HG02884 (cell line): ENCODE measurements around the gene LRRC53.

Experiments
- ATAC-seq: cut with Tn5 transposase; IDR thresholded peaks from one replicate; pipeline ENCODE4 v1.9.1; 2021; ENCODE audit warnings: mild to moderate bottlenecking, moderate library complexity; ENCODE audit not compliant: unreplicated experiment

The LRRC53 gene

DNA sequence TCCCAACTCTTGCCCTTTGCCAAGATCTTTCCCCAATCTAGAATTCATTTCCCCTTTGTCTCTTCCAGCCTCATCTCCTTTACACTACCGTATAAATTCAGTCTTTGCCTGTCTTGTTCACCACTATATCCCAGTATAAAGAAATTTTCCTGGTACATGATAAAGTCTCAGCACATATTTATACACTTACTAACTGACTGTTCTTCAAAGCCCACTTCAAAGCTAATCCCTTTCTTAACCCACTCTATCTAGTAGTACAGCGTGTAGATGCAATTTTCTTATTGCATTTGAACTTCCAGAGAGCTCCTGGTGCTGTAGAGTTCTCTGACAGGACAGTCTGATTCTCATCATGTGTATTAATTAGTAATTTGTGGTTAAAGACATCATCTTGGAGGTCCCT is 78.1 kb downstream of the LRRC53 start:
- ATAC-seq = no peak

DNA sequence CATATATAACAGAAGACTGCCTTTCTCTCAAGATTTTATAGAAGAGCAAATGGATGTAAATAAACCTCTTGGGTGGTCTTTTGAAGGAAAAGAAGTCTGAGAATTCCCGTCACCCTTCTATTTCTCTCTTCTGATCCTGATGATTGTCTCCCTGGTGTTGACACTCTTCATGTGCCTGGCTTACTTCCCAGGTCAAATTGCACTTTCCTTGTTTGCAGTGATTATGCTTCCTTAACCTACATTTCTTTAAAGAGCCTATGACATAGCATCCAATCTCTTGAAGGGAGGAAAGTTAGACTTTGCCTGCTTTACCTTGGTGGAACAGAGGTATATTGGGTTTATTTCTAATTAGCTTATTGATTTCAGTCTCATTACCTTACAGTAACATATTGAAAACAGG is 80.1 kb downstream of the LRRC53 start:
- no peak for ATAC-seq

DNA sequence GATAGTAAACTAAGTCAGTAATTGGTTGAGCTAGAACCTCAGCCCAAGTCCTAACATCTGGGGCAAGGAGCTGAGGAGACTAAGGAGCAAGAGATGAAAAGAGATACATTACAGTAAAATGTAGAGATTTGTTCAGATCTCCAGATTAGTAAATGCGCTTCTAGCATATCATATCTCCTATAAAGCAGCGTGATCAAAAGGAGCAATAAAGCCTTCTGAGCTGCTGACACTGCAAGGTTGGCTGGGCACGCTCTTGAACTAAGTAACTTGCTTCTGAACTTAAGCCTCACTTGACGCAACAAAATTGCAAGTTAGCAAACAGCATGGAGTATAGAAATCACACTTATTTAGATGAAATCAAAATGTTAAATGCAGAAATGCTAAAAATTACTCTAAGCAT is 80.9 kb downstream of the LRRC53 start:
- no peak for ATAC-seq

DNA sequence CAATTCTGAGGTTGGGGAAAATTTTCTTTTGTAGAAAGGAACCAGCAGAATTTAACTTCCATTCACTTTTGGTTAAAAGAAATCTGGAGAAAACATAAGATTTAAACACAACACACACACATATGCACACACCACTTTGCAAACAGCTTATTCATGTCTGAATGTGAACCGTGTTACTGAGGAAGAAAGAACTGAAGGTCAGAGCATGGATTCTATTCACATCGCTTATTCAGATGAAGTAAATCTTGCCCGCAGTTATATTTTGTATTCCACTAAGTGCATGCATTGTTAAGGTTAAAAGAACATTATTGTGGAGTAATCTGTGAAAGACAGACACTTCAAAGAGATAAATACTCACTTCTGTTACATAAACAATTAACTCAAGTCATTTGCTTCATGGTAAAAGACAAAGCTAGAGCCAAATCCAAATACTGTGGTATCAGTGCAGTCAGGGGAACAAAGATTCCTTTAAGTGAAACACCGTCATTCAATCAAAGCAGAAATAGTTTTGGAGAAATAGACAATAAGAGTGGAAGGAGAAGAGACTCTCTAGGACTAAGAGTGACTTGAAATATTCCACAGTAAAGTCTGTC is 82.0 kb downstream of the LRRC53 start:
- ATAC-seq = no peak

DNA sequence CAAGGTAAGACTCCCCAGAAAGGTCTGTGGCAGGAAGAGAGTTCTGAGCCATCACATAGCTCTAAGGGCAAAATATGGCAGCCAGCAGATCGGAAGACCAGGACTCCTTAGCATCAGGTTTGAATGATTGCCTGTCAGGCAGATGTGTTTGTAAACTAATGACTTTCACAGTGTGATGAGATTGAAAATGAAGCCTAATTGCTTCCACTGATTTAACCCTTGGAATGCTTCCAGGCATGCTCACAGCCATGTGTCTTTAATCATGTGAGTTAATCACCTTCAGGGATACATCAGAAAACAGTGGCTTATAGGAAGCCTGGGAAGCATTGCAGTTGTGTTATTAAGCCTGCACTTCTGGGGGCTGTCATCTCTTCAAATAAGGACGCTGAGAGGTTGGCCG is 82.8 kb downstream of the LRRC53 start:
- ATAC-seq = no peak

DNA sequence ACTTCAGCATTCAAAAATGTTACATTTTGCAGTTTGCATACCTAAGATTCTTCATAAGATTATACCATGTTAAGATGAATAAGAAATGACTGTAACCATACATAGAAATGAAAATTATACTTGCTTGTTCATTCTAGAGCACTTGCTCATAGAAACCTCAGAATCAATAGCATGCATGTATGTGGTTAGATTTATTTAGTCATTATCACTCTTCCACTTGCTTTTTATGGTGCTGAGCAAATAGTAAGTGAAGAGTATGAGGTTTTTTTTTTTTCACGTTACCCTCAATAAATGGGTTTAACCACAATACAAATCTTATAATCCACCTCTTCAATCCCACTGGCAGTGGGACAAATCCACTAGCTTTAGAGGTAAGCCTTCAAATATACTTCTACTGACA is 84.7 kb downstream of the LRRC53 start:
- no peak for ATAC-seq

DNA sequence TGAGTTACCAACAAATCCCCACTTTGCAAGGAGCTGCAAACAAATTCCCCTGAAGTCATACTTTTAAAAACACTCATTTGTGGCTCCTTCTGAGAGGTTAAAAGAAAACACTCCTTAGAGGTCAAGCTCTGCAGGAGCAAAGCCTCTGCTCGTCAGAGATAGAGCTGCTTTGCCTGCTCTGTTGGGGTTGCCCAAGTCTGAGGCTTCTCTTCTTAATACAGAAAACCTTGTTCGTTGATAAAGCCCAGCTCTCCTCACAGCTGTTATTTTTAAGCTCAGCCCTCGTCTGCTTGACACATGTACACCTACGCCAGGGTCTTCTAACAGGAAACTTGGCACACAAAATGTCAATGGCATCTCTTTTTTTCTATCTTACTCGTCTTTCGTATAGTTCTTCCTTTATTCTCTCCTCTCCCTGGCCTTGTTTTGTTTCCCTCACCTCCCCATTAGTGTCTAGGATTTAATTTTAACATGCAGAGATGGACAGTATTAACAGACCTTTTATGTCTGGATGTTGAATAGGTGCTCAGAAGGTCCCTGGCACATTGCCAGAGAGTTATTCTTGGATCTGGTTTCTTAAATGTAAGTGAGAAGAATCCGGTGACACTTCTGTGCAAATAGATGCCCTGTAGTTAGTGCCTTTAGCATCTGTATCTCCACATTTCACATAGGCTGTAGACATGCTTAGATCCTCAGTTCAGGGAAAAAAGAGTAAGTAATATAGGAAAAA is 86.0 kb downstream of the LRRC53 start:
- no peak for ATAC-seq

DNA sequence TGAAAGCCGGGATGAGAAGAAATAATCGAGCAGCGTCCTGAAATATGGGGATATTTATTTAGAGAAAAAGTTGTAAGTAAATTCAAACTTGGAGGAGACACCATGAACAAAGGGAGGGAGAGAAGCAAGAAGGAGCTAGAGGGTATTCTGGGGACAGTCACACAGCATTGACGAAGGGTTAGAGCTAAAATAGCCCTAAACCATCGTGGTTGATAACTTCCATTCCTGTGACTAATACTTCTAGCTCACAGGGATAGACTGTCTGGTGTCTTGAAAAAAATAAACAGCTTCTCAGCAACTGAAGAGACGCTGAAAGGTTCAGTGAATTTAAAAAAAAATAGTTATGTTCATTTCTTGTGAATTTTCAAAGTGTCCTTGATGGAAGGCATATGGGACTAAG is 86.7 kb downstream of the LRRC53 start:
- ATAC-seq = no peak

DNA sequence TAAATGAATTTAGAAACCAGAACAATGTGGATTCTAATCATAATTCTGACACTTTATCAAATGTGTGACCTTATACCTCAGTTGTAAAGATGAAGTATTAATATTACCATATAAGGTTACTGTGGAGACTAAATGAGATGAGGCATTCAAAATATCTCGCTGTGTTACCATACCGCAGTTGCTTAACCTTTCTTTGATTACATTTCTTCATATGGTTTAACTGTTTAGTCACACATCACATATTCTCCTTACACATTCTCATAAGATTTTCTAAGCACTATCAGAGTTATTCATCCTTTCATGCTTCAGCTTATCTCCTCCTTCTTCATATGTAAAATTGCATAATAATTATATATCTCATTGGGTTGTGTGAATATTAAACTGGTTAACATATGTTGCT is 88.9 kb downstream of the LRRC53 start:
- ATAC-seq = no peak

DNA sequence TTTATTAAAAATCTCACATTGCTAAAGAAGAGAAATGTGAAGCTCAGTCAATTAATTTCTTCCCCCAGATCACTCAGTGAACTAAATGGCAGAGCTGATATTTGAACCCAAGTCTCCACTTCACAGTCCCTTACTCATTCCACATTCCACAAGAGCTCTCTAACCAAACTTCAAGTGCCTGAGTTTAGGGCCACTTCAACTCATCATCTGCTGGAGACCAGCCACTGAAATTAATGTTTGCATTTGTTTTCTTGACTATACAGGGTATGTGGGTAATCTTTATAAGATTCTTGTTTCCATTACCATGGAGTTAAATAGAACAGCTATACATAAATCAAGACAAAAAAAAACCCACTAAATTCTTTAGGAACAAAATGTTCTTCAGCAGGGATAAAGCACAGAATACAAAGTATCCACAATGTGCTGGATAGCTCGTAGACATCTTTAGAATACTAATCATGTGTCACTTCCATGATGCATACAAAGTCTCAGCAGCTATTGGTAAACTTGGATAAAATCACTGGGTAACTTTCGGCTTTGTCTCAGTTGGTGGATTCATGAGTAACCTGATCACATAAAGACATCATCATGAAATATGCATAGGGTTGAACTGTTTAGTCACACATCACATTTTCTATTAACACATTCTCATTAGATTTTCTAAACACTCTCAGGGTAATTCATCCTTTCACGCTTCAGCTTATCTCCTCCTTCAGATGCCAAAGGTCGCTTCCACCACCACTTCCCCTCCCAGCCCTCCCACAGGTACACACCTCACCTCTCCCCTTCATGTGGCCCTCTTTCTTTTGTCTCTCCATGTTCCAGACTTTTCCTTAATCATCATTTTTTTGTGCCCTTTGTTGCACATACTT is 89.8 kb downstream of the LRRC53 start:
- ATAC-seq = no peak

DNA sequence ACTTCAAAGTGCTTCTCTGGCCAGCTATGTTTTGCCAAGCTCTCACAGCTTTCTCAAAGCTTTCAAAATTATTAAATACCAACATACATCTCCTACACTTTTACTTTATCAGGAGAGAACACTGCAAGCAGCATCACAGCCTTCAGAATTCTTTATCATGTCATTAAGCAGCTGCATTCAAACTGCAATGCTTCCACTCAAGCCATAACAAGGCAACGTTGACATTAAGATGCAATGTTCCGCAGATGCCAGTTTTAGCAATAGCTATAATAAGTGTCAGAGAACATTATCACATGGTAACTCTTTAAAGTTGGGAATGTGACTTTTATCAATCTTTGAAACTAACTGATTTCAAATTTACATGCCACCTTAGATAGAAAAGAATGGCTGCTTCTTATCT is 91.9 kb downstream of the LRRC53 start:
- no peak for ATAC-seq
